ENCODE measurements around the gene RNLS. TPM values are rescaled to one million over a fixed set of nuclear protein-coding genes. Genes with fewer than 3 reads are reported as not detected.

RNLS gene
- total RNA-seq, 2 experiments from 2014 or later, result 1.3 to 2.2 TPM

- peaks cover 21% of the 10 kb centered on the region for H3K9me3 Mint-ChIP-seq
- no peaks in the 10 kb centered on the region for H3K27me3 Mint-ChIP-seq
- ChIA-PET CTCF (no interaction called here), POLR2A (interaction anchor here (0.9 kb wide), 1 partner anchor 532 kb away, joined by 3 read pairs; the partner anchor contains the start of genes KLLN and PTEN)
- peaks cover 30% of the 10 kb centered on the region for H3K36me3 Mint-ChIP-seq (ENCODE audit: low read depth)
- no peak overlapping the region for H3K27ac Mint-ChIP-seq
- no peak for DNase-seq
- no peak overlapping the region for H3K4me3 Mint-ChIP-seq
- H3K4me1 Mint-ChIP-seq, result peaks cover 16% of the 10 kb centered on the region
Measured at GRCh38 chr10:88395677-88396076, 187.4 kb downstream of the RNLS start.

GRCh38 chr10:88392222-88392621, 190.9 kb downstream of the RNLS start:
- ChIA-PET CTCF (interaction anchor here (0.9 to 1.8 kb wide), 6 partner anchors 15 to 541 kb away, joined by 3 to 8 read pairs (median 4); partner anchors contain the start of genes KLLN, PTEN and RNLS), POLR2A (interaction anchor here (1.2 to 2.5 kb wide), 3 partner anchors 121 to 530 kb away, joined by 3 to 13 read pairs (median 12); partner anchors contain the start of genes KLLN and PTEN)
- no peaks in the 10 kb centered on the region for H3K27me3 Mint-ChIP-seq
- peak; percentile 33 for DNase-seq
- peak overlapping the region; percentile 13 for H3K27ac Mint-ChIP-seq
- peaks cover 10% of the 10 kb centered on the region for H3K9me3 Mint-ChIP-seq
- H3K36me3 Mint-ChIP-seq (ENCODE audit: low read depth), result peaks cover 19% of the 10 kb centered on the region
- H3K4me1 Mint-ChIP-seq, result peaks cover 22% of the 10 kb centered on the region
- H3K4me3 Mint-ChIP-seq, result no peak overlapping the region

GRCh38 chr10:88390041-88390440, 193.1 kb downstream of the RNLS start:
- ChIA-PET POLR2A (interaction anchor here (0.7 to 8.4 kb wide), 5 partner anchors 118 to 572 kb away, joined by 3 to 136 read pairs (median 6); partner anchors contain the start of genes ATAD1, KLLN and PTEN), CTCF (interaction anchor here (0.6 to 6.7 kb wide), 21 partner anchors 10 to 597 kb away, joined by 3 to 52 read pairs (median 3); partner anchors contain the start of genes ATAD1, KLLN and PTEN)
- Mint-ChIP-seq H3K9me3 (no peaks in the 10 kb centered on the region), H3K4me1 (peaks cover 22% of the 10 kb centered on the region), H3K27me3 (no peaks in the 10 kb centered on the region), H3K27ac (no peak overlapping the region), H3K36me3 (ENCODE audit: low read depth) (peaks cover 19% of the 10 kb centered on the region), H3K4me3 (no peak overlapping the region)
- DNase-seq, result no peak

GRCh38 chr10:88389456-88389855, 193.7 kb downstream of the RNLS start:
- Mint-ChIP-seq H3K4me1 (peaks cover 22% of the 10 kb centered on the region), H3K9me3 (no peaks in the 10 kb centered on the region), H3K36me3 (ENCODE audit: low read depth) (peaks cover 19% of the 10 kb centered on the region), H3K27ac (no peak overlapping the region), H3K27me3 (no peaks in the 10 kb centered on the region), H3K4me3 (no peak overlapping the region)
- peak; percentile 20 for DNase-seq
- ChIA-PET CTCF (interaction anchor here (0.8 to 6.7 kb wide), 24 partner anchors 11 to 598 kb away, joined by 3 to 52 read pairs (median 3); partner anchors contain the start of genes ATAD1, KLLN and PTEN), POLR2A (interaction anchor here (0.7 to 8.4 kb wide), 5 partner anchors 118 to 571 kb away, joined by 3 to 136 read pairs (median 6); partner anchors contain the start of genes ATAD1, KLLN and PTEN)

GRCh38 chr10:88388324-88388723, 194.8 kb downstream of the RNLS start:
- H3K4me3 Mint-ChIP-seq, result no peak overlapping the region
- DNase-seq, result no peak
- CTCF ChIA-PET, result interaction anchor here (1.5 to 6.7 kb wide), 8 partner anchors 12 to 570 kb away, joined by 3 to 52 read pairs (median 10); partner anchors contain the start of genes ATAD1, KLLN and PTEN
- H3K4me1 Mint-ChIP-seq, result peaks cover 31% of the 10 kb centered on the region
- H3K27me3 Mint-ChIP-seq, result no peaks in the 10 kb centered on the region
- H3K36me3 Mint-ChIP-seq (ENCODE audit: low read depth), result peaks cover 15% of the 10 kb centered on the region
- peaks cover under 1% of the 10 kb centered on the region for H3K9me3 Mint-ChIP-seq
- no peak overlapping the region for H3K27ac Mint-ChIP-seq
- POLR2A ChIA-PET, result interaction anchor here (3.5 to 8.4 kb wide), 3 partner anchors 117 to 570 kb away, joined by 26 to 136 read pairs (median 49); partner anchors contain the start of genes ATAD1, KLLN and PTEN

- H3K36me3 Mint-ChIP-seq (ENCODE audit: low read depth), result peaks cover 19% of the 10 kb centered on the region
- POLR2A ChIA-PET, result interaction anchor here (0.9 to 8.4 kb wide), 8 partner anchors 17 to 603 kb away, joined by 3 to 136 read pairs (median 11); partner anchors contain the start of genes ATAD1, KLLN, PTEN and STAMBPL1
- peaks cover 27% of the 10 kb centered on the region for H3K4me1 Mint-ChIP-seq
- no peak overlapping the region for H3K4me3 Mint-ChIP-seq
- H3K27ac Mint-ChIP-seq, result no peak overlapping the region
- H3K27me3 Mint-ChIP-seq, result no peaks in the 10 kb centered on the region
- CTCF ChIA-PET, result interaction anchor here (0.7 to 6.7 kb wide), 11 partner anchors 27 to 568 kb away, joined by 3 to 52 read pairs (median 5); partner anchors contain the start of genes KLLN and PTEN
- no peak for DNase-seq
- H3K9me3 Mint-ChIP-seq, result peaks cover 7% of the 10 kb centered on the region
Measured at GRCh38 chr10:88386821-88387773, 196.0 kb downstream of the RNLS start.

- POLR2A ChIA-PET, result interaction anchor here (0.6 to 8.4 kb wide), 9 partner anchors 16 to 1289 kb away, joined by 3 to 136 read pairs (median 6); partner anchors contain the start of genes ATAD1, KLLN, PTEN and STAMBPL1
- Mint-ChIP-seq H3K4me3 (no peak overlapping the region), H3K9me3 (peaks cover 7% of the 10 kb centered on the region), H3K27me3 (no peaks in the 10 kb centered on the region), H3K36me3 (ENCODE audit: low read depth) (peaks cover 22% of the 10 kb centered on the region), H3K27ac (no peak overlapping the region), H3K4me1 (peaks cover 20% of the 10 kb centered on the region)
- DNase-seq, result no peak
- CTCF ChIA-PET, result interaction anchor here (0.7 to 6.7 kb wide), 8 partner anchors 28 to 567 kb away, joined by 3 to 52 read pairs (median 4); partner anchors contain the start of genes KLLN and PTEN
Measured at GRCh38 chr10:88386204-88386788, 196.8 kb downstream of the RNLS start.

GRCh38 chr10:88385601-88386203, 197.4 kb downstream of the RNLS start:
- ChIA-PET CTCF (interaction anchor here (0.7 to 6.7 kb wide), 6 partner anchors 114 to 524 kb away, joined by 3 to 52 read pairs (median 6); partner anchors contain the start of genes KLLN and PTEN), POLR2A (interaction anchor here (0.6 to 8.4 kb wide), 9 partner anchors 15 to 1288 kb away, joined by 3 to 136 read pairs (median 6); partner anchors contain the start of genes ATAD1, KLLN, PTEN and STAMBPL1)
- Mint-ChIP-seq H3K9me3 (peaks cover 7% of the 10 kb centered on the region), H3K36me3 (ENCODE audit: low read depth) (peaks cover 22% of the 10 kb centered on the region), H3K27ac (no peak overlapping the region), H3K4me1 (peaks cover 20% of the 10 kb centered on the region), H3K27me3 (no peaks in the 10 kb centered on the region), H3K4me3 (peak overlapping the region; percentile 72)
- peak; percentile 83 for DNase-seq

- Mint-ChIP-seq H3K4me3 (no peak overlapping the region), H3K9me3 (peaks cover 7% of the 10 kb centered on the region), H3K27ac (no peak overlapping the region), H3K36me3 (ENCODE audit: low read depth) (peaks cover 29% of the 10 kb centered on the region), H3K4me1 (peaks cover 18% of the 10 kb centered on the region), H3K27me3 (no peaks in the 10 kb centered on the region)
- DNase-seq, result no peak
- CTCF ChIA-PET, result interaction anchor here (1.0 kb wide), 1 partner anchor 112 kb away, joined by 4 read pairs; no protein-coding TSS in a partner anchor
- POLR2A ChIA-PET, result interaction anchor here (8.4 kb wide), 1 partner anchor 520 kb away, joined by 136 read pairs; the partner anchor contains the start of genes KLLN and PTEN
Measured at GRCh38 chr10:88383276-88383675, 199.8 kb downstream of the RNLS start.

GRCh38 chr10:88382699-88383098, 200.4 kb downstream of the RNLS start:
- Mint-ChIP-seq H3K9me3 (peaks cover 7% of the 10 kb centered on the region), H3K27ac (no peak overlapping the region), H3K36me3 (ENCODE audit: low read depth) (peaks cover 31% of the 10 kb centered on the region), H3K4me1 (peaks cover 18% of the 10 kb centered on the region), H3K27me3 (no peaks in the 10 kb centered on the region), H3K4me3 (no peak overlapping the region)
- POLR2A ChIA-PET, result interaction anchor here (0.7 to 8.4 kb wide), 3 partner anchors 230 to 519 kb away, joined by 3 to 136 read pairs (median 3); partner anchors contain the start of genes KLLN and PTEN
- CTCF ChIA-PET, result interaction anchor here (0.8 to 1.0 kb wide), 2 partner anchors 112 to 291 kb away, joined by 3 to 4 read pairs; no protein-coding TSS in a partner anchor
- no peak for DNase-seq

GRCh38 chr10:88379575-88379974, 203.5 kb downstream of the RNLS start:
- Mint-ChIP-seq H3K4me3 (no peak overlapping the region), H3K9me3 (peaks cover 7% of the 10 kb centered on the region), H3K27ac (no peak overlapping the region), H3K27me3 (peaks cover 2% of the 10 kb centered on the region), H3K36me3 (ENCODE audit: low read depth) (peaks cover 29% of the 10 kb centered on the region), H3K4me1 (peaks cover 18% of the 10 kb centered on the region)
- ChIA-PET CTCF (no interaction called here), POLR2A (interaction anchor here (0.7 kb wide), 1 partner anchor 53 kb away, joined by 3 read pairs; no protein-coding TSS in a partner anchor)
- DNase-seq, result no peak

Data from activated CD4-positive, alpha-beta memory T cell treated with anti-CD3 and anti-CD28 coated beads, Interleukin-2, amount 10 ng/mL, durations not matched to agents 7 days and 5 days (primary cell).